OCI-LY7 (cell line): ENCODE data around the gene C1orf198. TPM values are rescaled to one million over a fixed set of nuclear protein-coding genes. Genes with fewer than 3 reads are reported as not detected.

ENCODE experiments used
- BruUV-seq: library from RNA; stranded (reverse); fragments of 400-500 nt; replicated peaks from 2 replicates; lab custom pipeline; 2021; lab: Mats Ljungman, UMichigan
- CTCF ChIA-PET: fragments of 300-600 bp; sonication (Branson Sonifier 250); formaldehyde crosslinking; loops from one replicate; lab custom pipeline; 2022; ENCODE audit warnings: antibody characterized with exemption; ENCODE audit not compliant: unreplicated experiment; lab: Charles Lee
- POLR2A ChIA-PET: fragments of 300-600 bp; sonication (Branson Sonifier 250); formaldehyde crosslinking; loops from one replicate; lab custom pipeline; 2022; ENCODE audit warnings: antibody characterized with exemption; lab: Charles Lee
- DNase-seq: peaks from one replicate; pipeline ENCODE4 v3.0.0-alpha.2; 2015; ENCODE audit warnings: low spot score
- H2AFZ ChIP-seq: fragments of 200-600 bp; sonication (generic), shearing (Covaris generic); 2 replicates; pipeline ENCODE4 v1.6.1; 2014; ENCODE audit warnings: mild to moderate bottlenecking, antibody characterized with exemption, low read length, moderate library complexity
- H3K27ac ChIP-seq: fragments of 200-600 bp; sonication (generic); 2 replicates; pipeline ENCODE4 v1.5.1; 2014; ENCODE audit warnings: mixed run types, low read depth, mild to moderate bottlenecking, moderate library complexity, low read length, inconsistent platforms; ENCODE audit not compliant: poor library complexity, severe bottlenecking
- H3K36me3 ChIP-seq: fragments of 200-600 bp; sonication (generic); 2 replicates; pipeline ENCODE4 v1.6.1; 2014; ENCODE audit warnings: mild to moderate bottlenecking, antibody characterized with exemption, low read length, moderate library complexity, mixed read lengths; ENCODE audit not compliant: insufficient read depth
- H3K4me1 ChIP-seq: fragments of 200-600 bp; sonication (generic); 2 replicates; pipeline ENCODE4 v1.5.1; 2014; ENCODE audit warnings: mild to moderate bottlenecking, low read length; ENCODE audit not compliant: insufficient read depth, poor library complexity, severe bottlenecking
- H3K4me2 ChIP-seq: fragments of 200-600 bp; sonication (generic); 2 replicates; pipeline ENCODE4 v1.6.1; 2014; ENCODE audit warnings: mild to moderate bottlenecking, low read length
- H3K4me3 ChIP-seq: fragments of 200-600 bp; sonication (generic); 2 replicates; pipeline ENCODE4 v1.5.1; 2014; ENCODE audit warnings: mild to moderate bottlenecking, low read depth, low read length; ENCODE audit not compliant: poor library complexity, severe bottlenecking
- H3K79me2 ChIP-seq: fragments of 200-600 bp; sonication (generic); 2 replicates; pipeline ENCODE4 v1.6.1; 2016; ENCODE audit warnings: low read depth, mild to moderate bottlenecking, low read length, moderate library complexity, mixed read lengths; ENCODE audit not compliant: insufficient read depth
- H3K9me2 ChIP-seq: fragments of 200-600 bp; sonication (generic); 2 replicates; pipeline ENCODE4 v1.6.1; 2016; ENCODE audit warnings: mild to moderate bottlenecking, low read length, mixed read lengths; ENCODE audit not compliant: insufficient read depth
- H3K9me3 ChIP-seq: fragments of 200-600 bp; sonication (generic); 2 replicates; pipeline ENCODE4 v1.6.1; 2014; ENCODE audit warnings: mild to moderate bottlenecking, mixed run types, low read length, mixed read lengths
- H4K20me1 ChIP-seq: fragments of 200-600 bp; sonication (generic); 2 replicates; pipeline ENCODE4 v1.6.1; 2014; ENCODE audit warnings: mild to moderate bottlenecking, antibody characterized with exemption, low read length, moderate library complexity, mixed read lengths; ENCODE audit not compliant: insufficient read depth
- CTCF ChIP-seq: fragments of 200-600 bp; sonication (generic); conservative IDR thresholded peaks from 2 replicates; pipeline ENCODE4 v1.5.1; 2014; ENCODE audit warnings: mild to moderate bottlenecking, antibody characterized with exemption, low read length, moderate library complexity, mixed read lengths
- EZH2phosphoT487 ChIP-seq: fragments of 200-600 bp; sonication (generic); IDR thresholded peaks from 2 replicates; pipeline ENCODE4 v1.6.1; 2018; ENCODE audit warnings: low read depth, borderline replicate concordance, mild to moderate bottlenecking, mixed run types, antibody characterized with exemption, low read length, moderate library complexity, mixed read lengths
- intact Hi-C: fragments of 100-400 bp; cut with micrococcal nuclease; formaldehyde crosslinking; loops from one replicate; pipeline ENCODE4 v1.10.0; 2022; ENCODE audit not compliant: unreplicated experiment
- total RNA-seq, 2 experiments: library from RNA; depleted of rRNA in 1 of 2; stranded (reverse); fragments of >200 nt in 1 of 2; shearing (Covaris generic) in 1 of 2; gene quantifications; 2 replicates each; pipeline ENCODE4 v1.2.3, GENCODE V29; 2014 to 2022

C1orf198 gene
- total RNA-seq, 2 experiments from 2014 or later: 5.7 to 6.5 TPM

- ChIA-PET CTCF (no interaction called here), POLR2A (no interaction called here)
- Histone ChIP-seq H3K4me1 (no peaks in the 10 kb centered on the region), H4K20me1 (no peaks in the 10 kb centered on the region), H3K36me3 (no peaks in the 10 kb centered on the region), H3K79me2 (no peaks in the 10 kb centered on the region), H3K9me3 (no peaks in the 10 kb centered on the region), H3K27ac (no peak overlapping the region), H3K4me3 (no peak overlapping the region), H3K9me2 (no peaks in the 10 kb centered on the region), H3K4me2 (no peak overlapping the region), H2AFZ (no peak overlapping the region)
- TF ChIP-seq CTCF (no peak), EZH2phosphoT487 (no peak)
- no TSS peak for BruUV-seq
- intact Hi-C loops: no loop called here
- DNase-seq: no peak
These were observed 40.5 kb downstream of the C1orf198 start for GRCh38 chr1:230827801-230828200.

DNA sequence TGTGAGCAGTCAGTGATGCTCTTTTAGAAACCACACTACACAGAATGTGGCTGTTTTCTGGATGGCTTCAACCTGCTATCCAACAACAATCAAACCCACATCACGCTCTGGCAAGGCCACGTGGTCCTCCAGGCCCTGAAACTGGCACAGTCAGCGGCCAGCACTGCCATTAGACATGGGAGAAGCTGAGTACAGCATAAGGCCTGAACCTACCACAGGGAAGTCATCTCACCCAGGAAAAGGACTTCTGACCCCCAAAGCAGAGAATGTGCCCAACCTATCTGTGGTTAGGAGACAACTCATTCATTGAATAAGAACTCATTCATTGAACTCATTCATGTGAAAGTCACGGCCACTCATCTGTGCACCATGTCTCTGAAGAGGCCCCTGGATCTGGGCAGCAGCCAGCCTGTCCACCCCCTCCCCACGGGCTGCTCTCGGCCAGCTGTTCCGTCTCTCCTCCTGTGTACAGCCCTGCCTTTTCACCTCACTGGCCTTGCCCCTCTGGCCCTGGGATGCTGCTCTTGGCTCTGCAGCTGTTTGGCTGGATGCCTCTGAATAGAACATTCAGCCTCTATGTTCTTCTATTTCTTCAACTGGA lies 41.1 kb downstream of the C1orf198 start:
- no peak overlapping the region for H2AFZ ChIP-seq
- DNase-seq: no peak
- ChIA-PET POLR2A (no interaction called here), CTCF (no interaction called here)
- no peak for TF ChIP-seq EZH2phosphoT487
- no peak for TF ChIP-seq CTCF
- no peaks in the 10 kb centered on the region for H3K9me2 ChIP-seq
- BruUV-seq: no TSS peak
- H3K36me3 ChIP-seq: no peaks in the 10 kb centered on the region
- H3K27ac ChIP-seq: no peak overlapping the region
- H3K4me3 ChIP-seq: no peak overlapping the region
- H3K9me3 ChIP-seq: no peaks in the 10 kb centered on the region
- H3K79me2 ChIP-seq: no peaks in the 10 kb centered on the region
- intact Hi-C loops: no loop called here
- H3K4me2 ChIP-seq: no peak overlapping the region
- H4K20me1 ChIP-seq: no peaks in the 10 kb centered on the region
- H3K4me1 ChIP-seq: no peaks in the 10 kb centered on the region

- no peak overlapping the region for H3K27ac ChIP-seq
- no peaks in the 10 kb centered on the region for H3K36me3 ChIP-seq
- TF ChIP-seq EZH2phosphoT487 (no peak), CTCF (no peak)
- no peak overlapping the region for H3K4me2 ChIP-seq
- H4K20me1 ChIP-seq: no peaks in the 10 kb centered on the region
- ChIA-PET POLR2A (no interaction called here), CTCF (no interaction called here)
- intact Hi-C loops: no loop called here
- H2AFZ ChIP-seq: no peak overlapping the region
- no peak for DNase-seq
- H3K9me3 ChIP-seq: no peaks in the 10 kb centered on the region
- H3K4me1 ChIP-seq: no peaks in the 10 kb centered on the region
- H3K79me2 ChIP-seq: no peaks in the 10 kb centered on the region
- no peak overlapping the region for H3K4me3 ChIP-seq
- no peaks in the 10 kb centered on the region for H3K9me2 ChIP-seq
- no TSS peak for BruUV-seq
These were observed 42.0 kb downstream of the C1orf198 start for GRCh38 chr1:230826166-230826875.
